A673 (cell line): ENCODE results near the gene INPP5F.

Experiments
- CTCF ChIP-seq: fragments of 300-800, 200-600 bp; sonication (generic); conservative IDR thresholded peaks from 2 replicates; pipeline ENCODE4 v1.5.1; 2017; ENCODE audit warnings: low read depth, mild to moderate bottlenecking, antibody characterized with exemption, low read length, moderate library complexity, mixed read lengths
- EZH2 ChIP-seq: fragments of 200-600 bp; sonication (generic); IDR thresholded peaks from 2 replicates; pipeline ENCODE4 v1.6.1; 2017; ENCODE audit warnings: borderline replicate concordance, low read depth, mild to moderate bottlenecking, mixed read lengths, antibody characterized with exemption, low read length; ENCODE audit not compliant: poor library complexity, severe bottlenecking

- TF ChIP-seq CTCF: no peak
- no peak for TF ChIP-seq EZH2
These were observed 103.6 kb downstream of the INPP5F start for GRCh38 chr10:119829429-119829828.
